ENCODE data around the gene TFF2.

The TFF2 gene

DNA sequence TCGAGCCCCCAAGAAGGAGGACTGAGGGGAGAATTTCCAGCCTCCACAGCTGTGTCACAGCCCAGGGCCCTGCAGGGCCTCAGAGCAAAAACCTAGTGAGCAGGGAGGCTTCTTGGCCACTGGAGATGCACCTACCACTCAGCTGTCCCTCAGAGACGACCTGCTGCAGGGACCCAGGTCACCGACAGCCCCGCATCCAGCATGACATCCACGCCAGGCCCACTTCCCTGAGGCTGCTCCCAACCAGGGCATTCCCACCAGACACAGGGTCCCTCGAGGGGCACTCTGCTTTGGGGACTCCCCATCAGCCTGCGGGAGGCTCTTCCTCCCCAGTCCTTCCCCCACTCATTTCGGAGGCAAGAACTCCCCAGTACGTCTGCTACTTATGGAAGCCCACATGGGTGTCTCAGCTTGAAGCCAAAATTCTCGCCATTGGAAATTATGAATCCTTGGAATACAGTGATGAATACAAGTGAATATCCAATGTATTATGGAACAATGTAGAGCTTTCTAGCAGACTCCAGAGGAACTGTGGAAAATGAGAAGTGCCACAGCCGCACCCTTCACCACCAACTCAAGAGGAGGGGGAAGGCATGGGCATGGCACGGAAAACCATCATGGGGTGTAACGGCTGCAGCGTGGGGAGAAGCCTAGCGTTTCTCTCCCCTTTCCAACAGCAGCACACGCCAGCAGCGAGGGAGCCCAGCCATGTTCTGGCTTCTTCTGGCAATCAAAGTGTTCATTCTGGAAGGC is 42.5 kb downstream of the TFF2 start:
- DNase-seq (ENCODE audit: extremely low read depth in 1 of 2, low read depth in 1 of 2): no peak

GRCh38 chr21:42307106-42307505 is 43.7 kb downstream of the TFF2 start:
- DNase-seq (ENCODE audit: extremely low read depth in 1 of 2, low read depth in 1 of 2): no peak

DNA sequence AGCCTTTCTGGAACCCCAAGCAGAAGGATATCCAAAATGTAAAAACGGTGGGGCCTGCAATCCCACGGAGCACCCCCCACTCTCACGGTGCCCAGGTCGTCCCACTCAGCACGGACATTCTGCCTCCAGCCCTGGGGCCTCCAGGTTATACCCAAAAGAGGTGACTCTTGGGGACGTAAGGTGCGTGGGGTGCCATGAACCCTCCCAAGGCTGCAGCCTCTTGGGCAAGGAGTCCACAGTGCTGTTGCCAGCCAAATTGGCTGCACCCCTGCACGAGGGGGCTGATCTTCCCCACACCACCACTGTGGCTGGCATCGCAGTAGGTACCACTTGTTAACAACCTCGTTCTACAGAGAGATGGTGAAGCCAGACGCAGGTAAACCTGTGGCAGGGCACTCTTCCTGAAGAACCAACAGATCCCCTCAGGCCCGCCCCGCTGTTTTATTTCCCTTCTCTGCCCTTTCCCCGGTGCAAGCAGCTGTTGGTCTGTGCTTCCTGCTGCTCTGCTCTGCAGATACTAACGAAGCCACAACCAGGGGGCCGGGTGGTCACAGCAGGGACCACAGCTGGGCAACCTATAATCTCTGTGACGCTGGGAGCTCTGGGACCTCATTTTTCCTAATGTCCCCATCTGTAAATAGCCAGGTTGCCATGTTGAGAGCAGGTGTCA is 44.3 kb downstream of the TFF2 start:
- no peak for DNase-seq (ENCODE audit: extremely low read depth in 1 of 2, low read depth in 1 of 2)

GRCh38 chr21:42305707-42306147 is 45.1 kb downstream of the TFF2 start:
- DNase-seq (ENCODE audit: extremely low read depth in 1 of 2, low read depth in 1 of 2): no peak

DNA sequence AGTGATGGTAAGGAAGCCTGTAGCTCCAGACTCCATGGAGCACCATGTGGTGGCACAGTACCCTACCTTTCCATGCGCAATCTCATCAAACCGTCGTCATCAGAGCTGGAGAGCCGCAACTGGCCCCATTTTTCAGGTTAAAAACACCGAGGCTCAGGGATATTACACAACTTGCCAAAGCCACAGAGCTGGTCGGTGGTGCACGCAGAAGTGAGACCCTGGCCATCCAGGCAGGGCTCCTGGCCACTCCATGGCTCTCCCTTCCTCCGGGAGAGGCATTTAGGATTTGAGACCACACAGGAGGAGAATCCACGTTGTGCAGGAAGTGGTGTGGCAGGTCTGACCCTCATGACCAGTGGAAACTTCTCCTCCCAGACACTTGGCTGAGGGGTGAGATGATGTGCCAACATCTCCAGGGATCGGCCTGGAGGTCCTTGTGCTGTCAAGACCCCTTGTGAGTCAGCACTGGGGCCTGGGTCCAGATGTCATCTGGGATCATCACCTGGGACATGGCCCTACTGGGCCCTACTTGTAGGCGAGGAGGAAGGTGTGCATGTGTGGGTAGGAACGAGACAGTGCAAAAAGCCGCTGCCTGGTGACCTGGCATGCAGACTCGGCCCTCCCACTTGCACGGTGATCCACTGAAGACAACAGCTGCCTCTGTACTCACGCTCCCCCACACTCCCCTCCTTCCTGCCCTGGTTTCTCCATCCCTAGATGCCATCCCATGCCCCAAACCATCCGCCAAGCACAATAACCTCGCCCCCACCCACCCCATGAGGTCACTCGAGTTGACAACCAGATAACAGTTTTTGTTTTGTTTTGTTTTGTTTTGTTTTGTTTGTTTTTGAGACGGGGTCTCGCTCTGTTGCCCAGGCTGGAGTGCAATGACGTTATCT is 46.0 kb downstream of the TFF2 start:
- no peak for DNase-seq (ENCODE audit: extremely low read depth in 1 of 2, low read depth in 1 of 2)

DNA sequence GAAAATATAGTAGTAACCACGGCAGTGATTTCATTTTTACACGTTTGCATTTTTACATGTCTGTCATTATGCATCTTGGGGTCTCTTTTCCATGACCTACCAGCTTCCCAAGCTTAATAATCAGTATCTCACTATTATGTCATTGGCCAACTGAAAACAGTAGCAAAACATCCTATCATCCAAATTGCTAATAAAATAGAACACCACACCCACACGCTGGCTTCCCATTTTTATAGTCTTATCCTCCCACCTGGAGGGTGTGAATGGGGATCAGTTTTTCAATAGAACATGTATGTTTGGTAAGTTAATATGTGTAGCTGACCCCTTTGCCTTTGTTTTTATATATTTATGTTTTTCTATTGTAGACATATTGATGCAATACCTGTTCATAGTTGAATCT is 47.4 kb downstream of the TFF2 start:
- no peak for DNase-seq (ENCODE audit: extremely low read depth in 1 of 2, low read depth in 1 of 2)

DNA sequence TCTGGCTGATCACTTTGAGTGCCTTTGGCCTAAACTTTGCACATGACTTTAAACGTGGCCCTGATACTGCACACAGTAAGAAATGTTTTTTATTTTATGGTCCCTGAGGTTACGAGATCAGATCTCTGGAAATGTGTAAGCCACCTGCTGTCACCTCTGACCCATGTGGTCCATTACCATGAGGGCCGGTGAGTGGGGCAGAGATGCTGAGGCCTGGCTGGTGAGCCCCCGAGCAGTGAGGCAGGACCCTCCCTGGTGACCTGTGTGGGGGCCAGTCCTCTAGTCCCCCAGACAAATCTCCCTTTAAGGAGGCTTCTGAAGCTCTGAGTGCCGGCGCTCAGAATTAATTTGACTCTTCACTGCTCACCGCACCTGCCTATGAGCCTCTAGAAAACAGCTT is 48.0 kb downstream of the TFF2 start:
- DNase-seq (ENCODE audit: extremely low read depth in 1 of 2, low read depth in 1 of 2): no peak

GRCh38 chr21:42302076-42302650 is 48.6 kb downstream of the TFF2 start:
- no peak for DNase-seq (ENCODE audit: extremely low read depth in 1 of 2, low read depth in 1 of 2)

DNA sequence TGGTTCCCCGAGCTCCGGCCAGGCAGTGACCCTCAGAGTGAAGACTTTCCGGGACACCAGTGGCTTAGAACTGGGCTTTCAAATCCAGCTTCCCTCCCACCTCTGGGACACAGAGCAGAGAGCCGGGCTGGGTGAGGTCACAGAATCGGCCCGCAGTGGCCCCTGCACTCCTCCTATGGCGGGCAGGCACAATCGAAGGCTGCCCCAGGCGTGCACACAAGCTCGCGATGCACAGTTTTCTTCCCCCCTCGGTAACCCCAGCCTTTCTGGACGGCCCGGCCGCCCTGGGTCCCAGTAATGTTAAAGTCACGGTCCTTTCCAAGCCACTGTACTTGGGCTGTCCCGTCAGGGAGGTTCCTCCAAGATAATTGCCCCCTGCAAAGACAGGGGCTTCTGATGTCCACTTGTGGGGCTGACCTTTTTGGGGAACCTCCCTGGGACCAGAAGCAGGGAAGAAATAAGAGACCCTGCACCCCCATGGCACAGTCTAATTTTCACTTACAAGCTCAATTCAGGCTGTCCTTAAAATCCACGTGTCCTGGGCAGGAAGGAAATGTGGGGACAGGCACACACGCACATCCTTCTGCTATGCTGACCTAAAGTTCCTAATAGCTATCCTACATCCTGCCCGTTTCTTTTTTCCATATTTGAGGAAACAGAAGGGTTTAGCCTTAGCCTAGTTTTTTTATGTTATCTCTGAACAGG is 49.3 kb downstream of the TFF2 start:
- no peak for DNase-seq (ENCODE audit: extremely low read depth in 1 of 2, low read depth in 1 of 2)

GRCh38 chr21:42300956-42301355 is 49.8 kb downstream of the TFF2 start:
- no peak for DNase-seq (ENCODE audit: extremely low read depth in 1 of 2, low read depth in 1 of 2)

GRCh38 chr21:42300045-42300583 is 50.7 kb downstream of the TFF2 start:
- DNase-seq (ENCODE audit: extremely low read depth in 1 of 2, low read depth in 1 of 2): no peak

- peak in 1 of 2 donors; percentile 19 for DNase-seq (ENCODE audit: extremely low read depth in 1 of 2, low read depth in 1 of 2)
Measured at GRCh38 chr21:42299324-42300044, 51.3 kb downstream of the TFF2 start.

DNA sequence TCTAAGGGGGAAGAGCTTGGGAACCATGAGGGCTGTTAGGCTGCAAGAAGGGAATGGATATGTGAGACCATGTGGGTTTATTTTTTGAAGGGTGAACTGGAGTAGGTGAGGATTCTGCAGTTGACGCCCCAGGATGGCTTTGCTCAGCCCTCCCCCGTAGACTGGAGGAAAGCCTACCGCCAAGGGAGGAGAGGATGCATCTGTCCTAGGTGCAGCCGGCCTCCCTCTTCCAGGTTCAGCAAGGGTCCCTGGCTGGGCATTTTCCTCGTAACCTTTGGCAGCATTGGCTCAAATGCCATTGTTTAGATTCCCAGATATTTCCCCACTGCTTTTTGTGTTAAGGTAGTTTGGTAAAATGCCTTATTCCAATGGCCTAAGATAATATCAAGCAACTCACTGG is 52.1 kb downstream of the TFF2 start:
- DNase-seq (ENCODE audit: extremely low read depth in 1 of 2, low read depth in 1 of 2): no peak

DNA sequence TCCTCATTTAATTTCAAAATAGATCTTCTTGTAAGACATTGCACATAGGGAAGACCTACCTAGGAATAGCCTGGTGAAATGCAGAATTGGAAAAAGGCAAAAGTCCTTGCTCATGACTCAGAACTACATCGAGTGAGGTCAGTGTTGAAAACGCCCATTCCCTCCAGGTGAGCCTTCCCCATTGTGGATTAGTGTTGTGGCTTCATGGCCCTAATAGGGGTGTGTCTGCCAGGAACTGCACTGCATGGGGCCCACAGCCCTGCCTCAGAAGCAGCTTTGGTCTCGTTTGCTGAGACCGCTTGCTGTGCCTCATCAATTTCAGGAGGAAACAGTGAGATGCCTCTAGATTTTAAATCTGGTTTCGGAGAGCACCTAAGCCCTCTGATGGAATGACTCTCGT is 52.6 kb downstream of the TFF2 start:
- no peak for DNase-seq (ENCODE audit: extremely low read depth in 1 of 2, low read depth in 1 of 2)

- DNase-seq (ENCODE audit: extremely low read depth in 1 of 2, low read depth in 1 of 2): no peak
Measured at GRCh38 chr21:42297377-42297776, 53.4 kb downstream of the TFF2 start.

- no peak for DNase-seq (ENCODE audit: extremely low read depth in 1 of 2, low read depth in 1 of 2)
Measured at GRCh38 chr21:42296501-42296900, 54.3 kb downstream of the TFF2 start.
